Brain microvascular endothelial cell (primary cell): ENCODE data around the gene NXN.
A peak's percentile ranks its signal among the peaks of the same experiment; 100 is the strongest.

Source experiments
- DNase-seq: peaks from one replicate; pipeline ENCODE4 v3.0.0-alpha.2; 2020
- H3K27ac ChIP-seq: fragments of 250-450 bp; sonication (Bioruptor Pico); 2 replicates; pipeline ENCODE4 v1.5.1; 2020; ENCODE audit warnings: mild to moderate bottlenecking, moderate library complexity
- H3K27me3 ChIP-seq: fragments of 250-450 bp; sonication (Bioruptor Pico); replicated peaks from 2 replicates; pipeline ENCODE4 v1.5.1; 2020; ENCODE audit warnings: mild to moderate bottlenecking
- H3K36me3 ChIP-seq: fragments of 250-450 bp; sonication (Bioruptor Pico); replicated peaks from 2 replicates; pipeline ENCODE4 v1.5.1; 2020; ENCODE audit warnings: mild to moderate bottlenecking
- H3K4me3 ChIP-seq: 2 replicates; pipeline ENCODE4 v1.5.1; 2011; ENCODE audit warnings: low read depth, mild to moderate bottlenecking, control low read depth, low read length, moderate library complexity
- in situ Hi-C: cut with HindIII; loops from 2 replicates; pipeline ENCODE4 v1.10.0; 2017; ENCODE audit warnings: low sequenced_read_pairs, low pct_ligation_motif_present
- TF ChIP-seq, protein P1 (sequence below): IDR thresholded peaks from 2 replicates; pipeline ENCODE4 v1.5.1; 2011; ENCODE audit warnings: low read depth, mild to moderate bottlenecking, moderate library complexity, low read length, control low read depth, inconsistent platforms; ENCODE audit errors: missing control alignments

The NXN gene

DNA sequence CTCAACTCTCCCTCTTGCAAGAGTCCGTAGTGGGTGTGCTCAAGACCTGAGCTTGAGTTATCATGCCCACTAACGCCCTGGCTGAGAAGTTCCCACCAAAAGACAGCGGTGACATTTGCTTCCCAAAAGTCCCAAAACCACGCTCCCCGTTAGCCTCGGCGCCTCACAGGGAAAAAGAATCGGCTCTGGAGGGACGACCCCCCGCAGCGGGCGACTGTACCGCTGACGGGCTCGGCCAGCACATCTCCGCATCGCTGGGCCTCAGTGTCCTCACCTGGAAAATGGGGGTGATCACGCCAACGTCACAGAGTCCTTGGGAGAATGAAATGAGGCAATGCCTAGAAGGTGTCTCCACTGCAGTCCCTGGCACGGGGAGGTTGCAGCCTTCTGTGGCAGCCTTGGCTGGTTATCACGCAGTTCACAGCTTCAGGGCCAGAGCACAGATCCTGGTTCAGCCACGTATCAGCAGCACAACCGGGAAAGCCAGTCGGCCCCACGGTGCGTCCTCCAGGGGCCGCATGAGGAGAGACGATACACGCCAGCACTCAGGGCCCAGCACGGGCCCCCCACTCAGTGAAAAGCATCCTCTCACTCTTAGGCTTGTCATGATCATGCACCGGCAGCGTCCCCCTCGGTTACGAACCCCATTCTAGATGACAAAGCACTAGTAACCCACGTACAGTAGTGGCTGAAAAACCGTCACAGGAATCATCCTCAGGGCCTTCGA is 32.9 kb downstream of the NXN start:
- TF ChIP-seq, protein P1, sequence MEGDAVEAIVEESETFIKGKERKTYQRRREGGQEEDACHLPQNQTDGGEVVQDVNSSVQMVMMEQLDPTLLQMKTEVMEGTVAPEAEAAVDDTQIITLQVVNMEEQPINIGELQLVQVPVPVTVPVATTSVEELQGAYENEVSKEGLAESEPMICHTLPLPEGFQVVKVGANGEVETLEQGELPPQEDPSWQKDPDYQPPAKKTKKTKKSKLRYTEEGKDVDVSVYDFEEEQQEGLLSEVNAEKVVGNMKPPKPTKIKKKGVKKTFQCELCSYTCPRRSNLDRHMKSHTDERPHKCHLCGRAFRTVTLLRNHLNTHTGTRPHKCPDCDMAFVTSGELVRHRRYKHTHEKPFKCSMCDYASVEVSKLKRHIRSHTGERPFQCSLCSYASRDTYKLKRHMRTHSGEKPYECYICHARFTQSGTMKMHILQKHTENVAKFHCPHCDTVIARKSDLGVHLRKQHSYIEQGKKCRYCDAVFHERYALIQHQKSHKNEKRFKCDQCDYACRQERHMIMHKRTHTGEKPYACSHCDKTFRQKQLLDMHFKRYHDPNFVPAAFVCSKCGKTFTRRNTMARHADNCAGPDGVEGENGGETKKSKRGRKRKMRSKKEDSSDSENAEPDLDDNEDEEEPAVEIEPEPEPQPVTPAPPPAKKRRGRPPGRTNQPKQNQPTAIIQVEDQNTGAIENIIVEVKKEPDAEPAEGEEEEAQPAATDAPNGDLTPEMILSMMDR = no peak
- H3K27ac ChIP-seq = no peak overlapping the region
- DNase-seq = no peak
- peaks cover 4% of the 10 kb centered on the region for H3K27me3 ChIP-seq
- H3K4me3 ChIP-seq = no peak overlapping the region
- no peaks in the 10 kb centered on the region for H3K36me3 ChIP-seq
- in situ Hi-C loops = no loop called here

DNA sequence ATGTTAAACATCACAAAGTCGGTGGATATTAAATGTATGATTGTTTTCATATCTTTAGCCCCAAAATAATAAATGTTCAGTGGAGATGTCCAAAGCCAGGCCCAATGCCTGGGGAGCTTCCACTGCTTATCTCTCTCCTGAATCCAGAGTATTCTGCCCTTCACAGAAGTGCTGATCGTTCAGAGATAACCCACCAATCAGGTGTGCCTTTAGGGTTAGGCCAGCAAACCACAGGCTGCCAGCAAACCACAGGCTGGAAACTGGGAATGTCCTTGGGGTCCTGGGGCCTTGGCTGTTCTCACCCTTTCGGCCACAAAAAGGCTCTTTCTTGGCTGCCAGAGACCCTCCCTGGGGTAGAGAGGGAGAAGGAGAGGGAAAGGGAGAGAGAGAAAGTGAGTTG is 33.9 kb downstream of the NXN start:
- H3K27me3 ChIP-seq = peaks cover 4% of the 10 kb centered on the region
- H3K4me3 ChIP-seq = no peak overlapping the region
- TF ChIP-seq, protein P1 = no peak
- H3K27ac ChIP-seq = no peak overlapping the region
- in situ Hi-C loops = no loop called here
- H3K36me3 ChIP-seq = no peaks in the 10 kb centered on the region
- DNase-seq = no peak

DNA sequence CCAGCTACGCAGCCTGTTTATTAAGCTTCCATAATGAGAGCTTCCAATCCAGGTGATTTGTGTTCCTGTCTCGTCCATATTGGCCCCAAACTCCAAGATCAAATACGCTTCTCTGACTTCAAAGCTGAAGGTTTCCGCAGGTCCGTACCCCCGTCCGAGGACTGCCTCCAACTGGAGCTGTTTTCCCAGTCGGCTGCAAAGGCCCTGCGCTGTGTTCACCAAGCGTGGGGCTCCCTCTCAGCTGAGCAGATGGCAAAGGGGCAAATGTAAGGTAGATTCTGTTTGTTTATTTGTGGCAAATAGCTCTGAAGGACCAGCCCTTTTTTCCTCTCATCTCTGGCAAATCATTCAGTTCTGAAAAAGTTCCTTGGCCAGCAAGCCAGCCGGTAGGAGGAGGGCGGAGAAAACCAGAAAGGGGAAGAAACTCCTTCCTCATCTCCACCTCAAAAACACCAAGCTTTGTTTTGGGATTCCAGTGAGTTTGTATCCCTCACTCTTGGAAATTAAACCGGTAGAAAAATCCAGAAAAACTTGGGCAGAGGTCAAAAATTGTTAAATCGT is 35.2 kb downstream of the NXN start:
- DNase-seq = no peak
- in situ Hi-C loops = no loop called here
- H3K4me3 ChIP-seq = no peak overlapping the region
- no peaks in the 10 kb centered on the region for H3K36me3 ChIP-seq
- no peaks in the 10 kb centered on the region for H3K27me3 ChIP-seq
- TF ChIP-seq, protein P1 = no peak
- H3K27ac ChIP-seq = no peak overlapping the region

DNA sequence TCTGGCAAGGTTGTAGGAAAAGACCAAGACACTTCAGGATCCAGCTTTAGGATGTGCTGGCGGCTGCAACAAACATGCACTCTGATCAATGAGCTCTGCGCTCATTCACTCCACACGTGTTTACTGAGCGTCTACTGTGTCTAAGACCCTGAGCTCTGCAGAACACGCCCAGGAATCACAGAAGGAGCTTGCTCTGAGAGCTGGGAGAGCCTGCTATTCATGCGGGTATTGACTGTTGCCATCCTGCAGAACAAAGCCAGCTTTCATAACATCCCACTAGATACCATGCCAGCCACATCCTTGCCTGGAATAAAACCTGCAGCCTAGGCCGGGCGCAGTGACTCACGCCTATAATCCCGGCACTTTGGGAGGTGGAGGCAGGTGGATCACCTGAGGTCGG is 44.1 kb downstream of the NXN start:
- no peak for DNase-seq
- TF ChIP-seq, protein P1 = no peak
- Histone ChIP-seq H3K27me3 (peaks cover 9% of the 10 kb centered on the region), H3K36me3 (no peaks in the 10 kb centered on the region), H3K4me3 (no peak overlapping the region), H3K27ac (no peak overlapping the region)
- in situ Hi-C loops = no loop called here

DNA sequence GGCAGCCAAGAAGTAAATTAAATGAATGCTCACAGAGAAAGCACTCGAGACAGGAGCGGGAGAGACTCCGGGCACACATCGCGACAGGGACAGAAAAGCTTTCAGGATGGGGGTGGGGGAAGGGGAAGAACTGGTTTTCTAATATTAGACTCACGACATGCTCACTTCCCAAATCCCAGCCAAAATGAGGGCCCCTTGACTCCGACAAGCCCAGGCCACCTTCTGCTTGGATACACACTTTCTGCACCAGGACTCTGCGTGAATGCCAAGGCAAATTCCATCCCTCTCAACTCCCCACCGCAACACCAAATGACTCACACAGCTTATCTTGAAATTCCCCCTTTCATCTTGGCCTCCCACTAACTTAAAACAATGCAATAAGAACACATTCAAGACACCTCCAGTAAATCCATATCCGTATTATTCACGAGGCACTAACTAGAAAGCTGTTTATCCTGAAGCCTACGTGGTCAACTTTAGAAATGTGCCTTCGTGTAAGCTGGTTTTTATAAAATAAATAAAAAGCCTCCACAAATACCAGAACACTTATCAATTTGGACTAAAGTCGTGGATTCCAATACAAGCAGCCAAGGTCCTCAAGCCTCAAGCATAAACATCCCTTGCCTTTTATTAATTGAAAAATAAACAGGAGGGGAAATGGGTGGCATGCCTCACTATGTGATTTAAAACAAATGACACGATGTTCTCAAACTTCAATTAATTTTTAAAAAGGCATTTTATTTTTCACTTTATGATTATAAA is 46.1 kb downstream of the NXN start:
- TF ChIP-seq, protein P1 = no peak
- in situ Hi-C loops = no loop called here
- peak; percentile 88 for DNase-seq
- H3K27ac ChIP-seq = peak overlapping the region; percentile 2
- peaks cover 9% of the 10 kb centered on the region for H3K27me3 ChIP-seq
- H3K36me3 ChIP-seq = no peaks in the 10 kb centered on the region
- no peak overlapping the region for H3K4me3 ChIP-seq
